Measurements from ENCODE around the gene PRUNE2.
"Not testable (repeated sequence)": the region's sequence is repeated elsewhere in the genome, so short reads cannot be mapped to it uniquely, and the experiment has no call there.

The PRUNE2 gene

DNA sequence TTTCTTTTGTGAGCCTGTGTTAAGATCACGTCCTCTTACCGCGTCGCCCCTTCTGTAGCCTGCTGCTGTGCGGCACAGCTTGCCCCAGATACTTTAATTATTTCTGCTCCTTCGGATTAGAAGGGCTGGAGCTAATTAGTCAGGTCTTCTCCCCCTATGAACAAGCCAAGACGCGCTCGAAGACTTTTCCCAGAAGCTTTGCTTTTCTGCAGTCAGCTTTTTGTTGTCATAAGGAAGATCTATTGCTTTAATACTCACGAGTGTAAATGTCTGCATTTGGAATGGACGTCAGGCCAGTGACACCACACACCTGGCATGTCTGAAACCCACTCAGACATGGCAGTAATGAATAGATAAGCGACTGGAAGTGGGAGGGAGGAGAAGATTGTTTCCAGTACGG lies 37.0 kb downstream of the PRUNE2 start:
- no peak for DNase-seq (ENCODE audit: low read depth)

DNA sequence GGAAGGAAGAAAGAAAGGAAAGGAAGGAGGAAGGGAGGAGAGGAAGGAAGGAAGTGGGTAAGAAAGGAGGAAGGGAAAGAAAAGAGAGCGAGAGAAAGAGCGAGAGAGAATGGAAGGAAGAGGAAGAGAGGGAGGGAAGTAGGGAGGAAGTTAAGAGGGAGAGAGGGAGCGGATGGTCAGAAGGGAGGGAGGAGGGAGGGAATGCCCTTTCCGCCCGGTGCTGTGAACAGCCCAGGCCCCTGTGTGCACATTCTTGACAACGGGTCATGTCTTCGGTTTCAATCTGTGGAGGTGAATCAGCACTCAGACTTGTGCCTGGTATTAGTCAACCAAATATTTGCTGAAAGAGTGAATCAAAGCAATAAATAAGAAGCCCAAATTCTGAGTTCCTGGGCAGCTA lies 39.2 kb downstream of the PRUNE2 start:
- DNase-seq (ENCODE audit: low read depth), result no peak

DNA sequence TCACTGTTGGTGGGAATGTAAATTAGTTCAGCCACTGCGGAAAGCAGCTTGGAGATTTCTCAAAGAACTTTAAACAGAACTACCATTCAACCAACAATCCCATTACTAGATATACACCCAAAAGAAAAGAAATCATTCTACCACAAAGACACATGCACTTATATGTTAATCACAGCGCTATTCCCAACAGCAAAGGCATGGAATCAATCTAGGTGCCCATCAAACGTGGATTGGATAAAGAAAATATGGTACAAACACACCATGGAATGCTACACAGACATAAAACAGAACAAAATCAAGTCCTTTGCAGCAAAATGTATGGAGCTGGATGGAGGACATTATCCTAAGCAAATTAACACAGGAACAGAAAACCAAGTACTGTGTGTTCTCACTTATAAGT lies 42.1 kb downstream of the PRUNE2 start:
- DNase-seq (ENCODE audit: low read depth), result no peak

DNA sequence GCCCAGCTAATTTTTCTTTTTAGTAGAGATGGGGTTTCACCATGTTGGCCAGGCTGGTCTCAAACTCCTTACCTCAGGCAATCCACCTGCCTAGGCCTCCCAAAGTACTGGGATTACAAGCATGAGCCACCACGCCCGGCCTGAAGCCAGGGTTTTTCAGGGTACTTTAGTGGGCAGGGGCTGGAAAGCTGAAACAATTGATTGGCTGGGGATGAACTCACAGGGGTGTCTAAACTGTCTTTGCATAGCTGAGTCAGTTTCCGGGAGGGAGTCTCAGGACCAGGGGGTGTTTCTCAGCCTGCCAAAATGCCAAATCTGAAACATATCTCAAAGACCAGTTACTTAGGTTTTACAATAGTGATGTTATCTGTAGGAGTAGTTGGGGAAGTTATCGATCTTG lies 46.1 kb downstream of the PRUNE2 start:
- DNase-seq (ENCODE audit: low read depth), result no peak

DNA sequence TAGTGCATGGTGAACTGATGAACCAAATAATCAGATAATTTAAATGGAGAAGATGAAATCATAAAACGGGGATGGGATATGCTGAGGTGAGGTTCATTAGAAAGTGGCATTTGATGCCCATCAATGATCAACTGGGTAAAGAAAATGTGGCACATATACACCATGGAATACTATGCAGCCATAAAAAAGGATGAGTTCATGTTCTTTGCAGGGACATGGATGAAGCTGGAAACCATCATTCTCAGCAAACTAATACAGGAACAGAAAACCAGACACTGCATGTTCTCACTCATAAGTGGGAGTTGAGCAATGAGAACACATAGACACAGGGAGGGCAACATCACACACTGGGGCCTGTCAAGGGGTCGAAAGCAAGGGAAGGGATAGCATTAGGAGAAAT lies 47.7 kb downstream of the PRUNE2 start:
- DNase-seq (ENCODE audit: low read depth), result not testable (repeated sequence)

DNA sequence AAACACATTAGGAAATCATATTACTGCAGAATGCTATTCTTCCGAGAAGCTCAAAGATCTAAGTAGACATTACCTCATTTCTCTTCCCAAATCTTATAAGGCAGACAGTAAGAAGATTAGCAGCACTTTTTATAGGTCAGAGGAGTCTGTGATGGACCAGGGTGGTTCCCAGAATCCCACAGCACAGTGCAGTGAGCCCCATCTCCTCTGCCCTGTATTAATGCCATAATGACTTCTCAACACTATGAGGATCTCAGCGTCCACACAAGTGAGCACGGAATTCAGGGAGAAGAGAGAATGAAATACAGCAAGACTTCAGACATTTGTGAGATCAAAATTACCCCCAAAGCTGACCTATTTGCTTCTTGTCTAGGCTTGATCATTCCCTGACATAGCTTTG lies 49.9 kb downstream of the PRUNE2 start:
- no peak for DNase-seq (ENCODE audit: low read depth)

DNA sequence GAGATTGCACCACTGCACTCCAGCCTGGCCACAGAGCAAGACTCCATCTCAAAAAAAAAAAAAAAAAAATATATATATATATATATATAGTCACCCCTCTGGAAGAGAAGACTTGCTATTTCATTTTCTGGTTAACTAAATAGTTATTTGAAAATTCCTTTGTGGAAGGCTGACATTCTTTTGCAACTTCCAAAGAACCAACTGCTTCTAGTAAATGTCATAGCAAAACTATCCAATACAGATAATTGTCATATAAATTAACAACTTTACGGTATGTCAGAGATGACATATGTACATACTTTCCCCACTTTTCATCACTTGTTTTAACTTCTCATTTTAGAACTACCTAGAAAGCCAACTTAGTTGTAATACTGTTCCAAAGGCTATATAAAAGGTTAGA lies 50.9 kb downstream of the PRUNE2 start:
- DNase-seq (ENCODE audit: low read depth), result no peak

DNA sequence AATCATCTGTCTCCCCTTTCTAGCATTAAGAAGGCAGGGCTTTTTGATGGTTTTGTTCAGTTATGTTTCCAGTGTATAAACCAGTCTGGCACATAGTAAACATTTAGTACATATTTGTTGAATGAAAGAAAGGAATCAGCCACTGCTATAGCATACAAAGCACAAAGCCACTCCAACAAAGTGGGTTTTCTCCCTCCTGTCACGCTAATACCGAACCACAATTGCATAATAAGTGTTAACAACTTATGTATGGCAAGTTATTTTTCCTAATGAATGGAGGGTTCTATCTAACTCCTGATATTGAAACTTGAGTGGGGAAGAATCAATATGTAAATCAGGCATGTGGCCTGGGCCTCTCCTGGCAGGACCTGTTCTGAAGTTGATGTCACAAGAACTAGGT lies 53.9 kb downstream of the PRUNE2 start:
- DNase-seq (ENCODE audit: low read depth), result no peak

DNA sequence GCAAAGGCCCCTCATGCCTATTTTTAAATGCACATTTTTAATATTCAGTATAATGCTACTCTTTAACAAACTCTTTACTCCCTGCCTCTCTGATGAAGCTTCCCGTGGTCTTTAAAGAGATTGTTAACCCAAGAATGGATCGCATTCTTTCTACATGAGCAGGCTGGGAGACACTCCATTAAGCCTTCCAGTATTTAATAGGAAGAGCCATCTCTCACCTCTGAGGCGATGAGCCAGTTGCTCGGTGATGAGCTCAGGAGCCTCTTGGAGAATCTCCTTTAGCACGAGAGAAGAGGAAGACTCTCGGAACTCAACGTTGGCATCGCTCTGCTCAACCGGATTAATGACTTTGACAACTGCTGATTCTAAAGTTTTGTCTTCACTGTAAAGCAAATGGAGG lies 59.6 kb downstream of the PRUNE2 start:
- DNase-seq (ENCODE audit: low read depth), result no peak

DNA sequence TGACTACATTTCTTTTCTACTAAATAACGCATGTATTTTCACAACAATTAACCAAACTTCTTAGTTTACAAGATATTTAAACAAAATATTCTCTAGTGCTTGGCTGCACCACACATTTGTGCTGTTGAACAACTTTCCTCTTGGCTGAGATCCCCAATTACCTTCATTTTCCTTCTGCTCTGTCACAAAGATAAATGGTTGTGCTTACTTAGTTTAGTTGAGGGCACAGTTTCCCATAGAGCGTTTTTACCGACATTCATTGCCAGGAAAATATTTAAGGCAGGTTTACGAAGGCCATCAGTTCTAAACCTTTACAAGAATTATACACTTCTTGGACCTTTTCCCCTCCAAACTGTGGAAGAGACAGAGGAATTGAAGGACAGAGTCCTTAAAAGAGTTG lies 60.7 kb downstream of the PRUNE2 start:
- DNase-seq (ENCODE audit: low read depth), result no peak

DNA sequence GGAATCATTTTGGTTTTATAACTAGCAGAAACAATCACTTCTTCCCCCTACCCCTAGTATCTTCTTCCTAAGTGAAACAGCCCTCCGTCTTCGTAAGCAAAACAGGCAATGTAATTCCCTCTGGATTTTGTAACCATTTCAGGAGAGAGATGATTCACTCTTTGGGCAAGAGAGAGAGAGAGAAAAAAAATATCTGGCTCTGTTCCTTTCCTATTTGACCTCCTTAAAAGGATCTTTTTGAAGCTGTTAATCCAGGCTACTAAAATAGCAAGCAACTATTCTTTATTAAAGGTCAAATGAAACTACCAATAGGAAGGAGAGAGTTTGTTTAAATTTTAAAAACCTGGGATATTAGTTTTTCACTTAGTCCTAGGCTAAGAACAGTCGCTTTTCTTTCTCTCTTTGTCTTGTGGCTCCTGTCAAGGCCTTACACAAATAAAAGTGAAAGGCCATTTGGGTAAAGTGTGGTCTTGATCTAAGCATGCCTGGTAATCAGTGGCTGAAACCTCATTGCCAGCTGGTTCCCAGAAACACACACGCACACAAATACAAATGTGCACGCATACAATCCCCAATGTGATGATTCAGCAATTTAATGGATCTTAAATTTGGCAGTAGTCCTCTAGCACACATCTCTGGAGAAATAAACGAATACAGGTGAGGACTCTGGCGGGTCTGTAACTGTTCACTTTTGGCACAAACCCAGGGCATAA lies 70.2 kb downstream of the PRUNE2 start:
- DNase-seq (ENCODE audit: low read depth), result no peak

DNA sequence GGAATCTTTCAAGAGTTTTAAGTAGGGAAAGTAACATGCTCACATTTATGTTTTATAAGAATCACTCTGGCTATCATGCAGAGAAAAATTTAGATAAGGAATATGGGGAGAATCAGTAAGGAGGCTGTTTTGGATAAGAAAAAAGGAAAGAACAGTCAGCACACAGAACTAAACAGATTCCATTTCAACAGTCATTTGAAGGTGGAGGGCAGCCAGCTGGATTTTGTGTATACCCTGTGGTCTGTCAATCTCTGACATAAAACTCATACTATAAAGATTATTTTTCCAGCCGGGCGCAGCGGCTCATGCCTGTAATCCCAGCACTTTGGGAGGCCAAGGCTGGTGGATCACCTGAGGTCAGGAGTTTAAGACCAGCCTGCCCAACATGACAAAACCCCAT lies 77.5 kb downstream of the PRUNE2 start:
- no peak for DNase-seq (ENCODE audit: low read depth)

DNA sequence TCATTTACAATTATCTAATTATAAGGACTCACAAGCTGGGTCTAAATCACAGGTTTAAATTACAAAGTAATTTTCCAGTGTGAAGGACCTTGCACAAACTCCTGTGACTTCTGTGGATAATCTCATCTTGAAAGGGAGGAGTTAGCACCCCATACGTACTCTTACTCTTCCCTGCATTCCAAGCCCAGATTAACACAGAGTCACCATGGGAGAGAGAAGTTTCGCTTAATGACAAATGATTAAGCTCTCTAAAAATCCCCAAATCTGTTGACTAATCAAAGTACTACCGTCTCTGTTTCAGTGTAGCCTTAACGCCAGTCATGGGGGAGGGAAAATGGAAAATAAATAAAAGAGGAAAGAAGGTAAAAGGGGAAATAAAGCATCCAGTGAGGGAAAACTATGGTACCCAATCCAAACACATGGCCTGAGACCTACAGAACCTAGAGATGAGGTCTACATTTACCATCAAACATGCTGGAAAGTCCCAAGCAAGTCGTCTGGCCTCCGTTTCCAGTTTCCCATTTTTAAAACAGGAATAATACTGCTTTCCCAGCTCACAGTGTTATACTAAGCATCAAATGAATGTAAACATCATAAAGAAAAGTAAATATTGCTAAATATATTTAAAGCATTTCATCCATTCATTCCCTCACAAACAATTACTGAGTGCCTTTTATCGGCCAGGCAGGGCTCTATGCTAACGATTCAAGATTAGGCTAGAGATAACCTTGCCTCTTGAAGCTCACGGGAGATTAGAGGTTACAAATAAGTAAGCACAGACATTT lies 78.4 kb downstream of the PRUNE2 start:
- DNase-seq (ENCODE audit: low read depth), result no peak

DNA sequence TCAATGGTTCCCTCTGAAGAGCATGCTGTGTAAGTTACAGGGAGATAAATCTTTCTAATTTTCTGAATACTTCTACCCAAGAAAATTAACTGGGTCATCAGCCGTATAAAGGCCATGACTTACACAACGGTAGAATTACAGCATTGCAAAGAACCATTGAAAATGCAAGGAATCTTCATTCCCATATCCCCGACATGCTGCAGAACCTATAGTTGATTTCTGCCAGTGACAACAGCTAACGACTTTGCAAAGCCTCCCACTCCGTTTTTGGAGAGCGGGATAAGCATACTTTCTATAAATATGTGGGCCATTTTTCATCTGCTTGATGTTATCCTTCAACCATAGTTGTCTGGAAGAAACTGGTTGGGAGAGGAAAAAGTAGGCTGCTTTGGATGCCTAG lies 85.5 kb downstream of the PRUNE2 start:
- no peak for DNase-seq (ENCODE audit: low read depth)

DNA sequence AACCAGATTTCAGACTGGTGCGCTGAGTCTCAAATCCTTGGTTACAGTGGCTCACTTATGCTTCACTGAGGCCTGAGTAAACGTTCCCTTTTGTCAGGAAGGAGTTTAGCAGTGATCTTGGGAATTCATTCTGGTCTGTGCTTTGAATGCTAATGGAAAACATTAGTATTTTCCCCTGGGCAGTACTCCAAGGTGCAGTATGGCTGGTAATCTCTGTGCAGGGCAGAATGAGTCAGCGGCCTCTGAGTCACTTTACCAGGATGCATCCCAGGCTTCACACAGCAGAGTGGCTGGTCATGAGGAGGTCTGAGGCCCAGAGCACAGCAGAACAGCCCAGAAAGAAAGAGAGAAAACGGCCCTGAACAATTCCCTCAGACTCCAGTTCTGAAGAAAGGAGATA lies 87.6 kb downstream of the PRUNE2 start:
- no peak for DNase-seq (ENCODE audit: low read depth)

DNA sequence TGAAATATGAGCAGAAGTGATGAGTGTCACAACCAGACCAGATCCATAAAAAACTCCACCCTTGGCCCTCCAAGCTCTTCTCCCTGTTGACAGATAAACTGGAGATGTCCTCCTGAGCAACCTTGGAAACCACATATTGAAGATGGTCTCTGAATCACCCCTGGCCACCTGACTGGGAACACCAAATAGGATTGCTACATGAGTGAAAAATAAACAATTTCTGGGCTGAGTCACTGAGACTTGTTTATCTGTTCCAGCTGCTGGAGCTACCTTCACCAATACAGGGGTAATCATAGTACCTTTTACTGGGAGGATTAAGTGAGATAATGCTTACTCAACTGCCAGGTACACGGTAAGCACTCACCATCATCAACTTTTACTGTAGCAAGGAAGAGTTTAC lies 88.4 kb downstream of the PRUNE2 start:
- DNase-seq (ENCODE audit: low read depth), result no peak

DNA sequence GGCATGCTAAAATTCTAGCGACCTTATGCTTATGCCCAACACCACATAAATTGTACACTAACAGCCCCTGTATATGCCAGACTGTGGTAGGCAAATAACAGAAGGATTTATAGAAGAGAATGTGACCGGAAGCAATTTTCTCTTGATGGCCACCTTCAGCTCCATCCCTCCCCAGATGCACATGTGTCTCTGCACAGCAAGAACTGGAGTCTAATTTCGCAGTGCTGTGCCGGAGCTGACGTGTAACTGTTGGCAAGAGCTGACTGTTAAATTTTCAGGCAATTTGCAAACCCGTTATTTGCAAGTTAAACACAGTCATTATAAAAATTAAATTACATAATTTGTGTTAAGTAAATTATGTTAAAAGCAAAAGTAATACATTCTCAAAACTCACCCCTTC lies 93.3 kb downstream of the PRUNE2 start:
- no peak for DNase-seq (ENCODE audit: low read depth)

DNA sequence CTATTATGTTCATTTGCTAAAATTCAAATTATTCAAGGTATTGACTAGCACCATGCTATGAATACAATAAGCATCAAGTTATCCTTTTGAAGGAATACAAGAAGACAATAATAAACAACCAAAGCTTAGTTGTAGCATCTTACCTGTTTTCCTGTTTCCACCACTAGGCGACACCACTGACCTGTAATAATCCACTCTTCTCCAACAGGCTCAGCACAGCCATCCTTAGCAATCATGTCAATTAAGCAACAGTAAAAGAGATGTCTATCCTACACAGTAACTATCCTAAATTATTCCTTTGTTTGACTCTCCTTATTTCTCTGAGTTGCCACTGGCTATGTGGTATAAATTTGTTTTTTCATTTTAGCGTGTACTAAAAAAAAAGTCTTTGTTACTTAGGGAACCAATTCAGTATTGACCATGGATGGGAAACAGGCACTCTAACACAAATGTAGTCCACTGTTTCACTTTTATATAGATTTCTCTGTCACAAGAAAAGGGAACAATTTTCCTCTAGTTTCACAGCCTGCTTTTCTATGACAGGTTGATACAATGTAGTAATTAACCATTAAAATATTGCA lies 95.4 kb downstream of the PRUNE2 start:
- no peak for DNase-seq (ENCODE audit: low read depth)

DNA sequence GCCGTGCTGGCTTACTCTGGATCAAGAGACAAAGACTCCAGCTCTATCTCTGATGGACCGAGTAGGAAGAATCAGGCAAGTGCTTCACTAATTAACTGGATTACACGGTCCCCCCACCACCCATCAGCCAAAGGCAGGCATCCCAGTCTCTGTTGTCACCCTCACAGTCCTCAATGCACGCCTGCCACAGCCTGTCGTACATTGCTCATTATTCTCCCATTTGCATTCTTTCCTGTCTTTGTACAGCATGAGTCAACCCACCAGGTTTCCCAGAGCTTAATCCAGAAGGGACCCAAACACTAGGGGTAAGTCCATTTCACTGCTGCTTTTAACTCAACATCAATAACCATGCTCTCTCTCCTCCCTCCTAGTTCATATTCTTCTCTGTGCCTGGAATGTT lies 97.3 kb downstream of the PRUNE2 start:
- no peak for DNase-seq (ENCODE audit: low read depth)

DNA sequence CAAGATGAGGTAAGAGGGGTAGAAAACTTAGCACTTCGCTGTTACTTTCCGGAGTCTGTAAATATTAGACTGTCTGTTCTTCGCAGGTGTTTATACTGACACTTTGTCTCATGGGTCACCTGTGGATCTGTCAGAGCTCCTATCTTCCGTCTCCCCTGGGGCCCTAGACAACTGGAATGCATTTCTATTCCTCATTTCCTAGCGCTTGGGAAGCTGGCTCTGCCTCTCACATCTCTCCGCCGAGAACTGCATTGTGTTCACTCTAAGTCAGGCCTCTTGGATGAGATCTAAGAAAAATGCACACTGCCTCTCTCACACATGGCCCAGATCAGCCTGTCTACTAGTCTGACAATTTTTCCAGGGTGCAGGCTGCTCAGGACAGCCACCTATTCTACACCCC lies 102.2 kb downstream of the PRUNE2 start:
- DNase-seq (ENCODE audit: low read depth), result no peak

DNA sequence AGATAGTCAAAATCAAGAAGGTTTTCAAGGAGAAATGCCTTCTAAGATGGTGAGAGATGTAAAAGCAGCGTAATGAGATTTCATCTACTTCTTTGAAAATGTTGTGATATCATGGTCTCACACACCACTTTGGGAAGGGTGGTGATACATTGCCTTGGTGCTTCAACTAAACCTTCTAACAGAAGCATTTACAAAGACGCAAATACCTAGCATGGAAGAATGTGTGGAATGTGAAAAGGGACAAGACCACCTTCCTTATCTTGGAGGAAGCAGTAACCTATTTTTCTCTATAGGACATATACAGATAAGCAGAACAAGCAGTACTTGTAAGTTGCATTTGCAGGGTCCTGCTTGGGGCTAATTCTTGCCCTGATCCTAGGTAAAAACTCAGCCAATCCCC lies 102.8 kb downstream of the PRUNE2 start:
- DNase-seq (ENCODE audit: low read depth), result no peak

DNA sequence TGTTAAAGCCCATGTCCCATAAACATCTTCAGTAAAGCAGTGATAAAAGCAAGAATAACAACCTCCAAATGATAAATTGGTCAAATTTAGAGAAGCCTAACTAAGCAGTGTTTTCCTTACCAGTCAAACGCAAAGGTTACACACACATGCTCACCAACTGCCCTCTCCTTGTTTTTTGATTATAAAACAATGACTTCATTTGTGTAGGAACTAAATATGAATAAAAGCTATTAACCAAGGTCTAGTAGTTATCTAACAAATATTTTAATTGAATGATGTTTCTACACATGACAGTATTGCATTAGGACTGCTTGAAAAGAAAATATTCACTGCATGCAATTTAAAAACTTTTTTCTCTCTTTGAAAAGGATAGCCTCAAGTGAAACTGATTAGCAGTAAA lies 105.0 kb downstream of the PRUNE2 start:
- DNase-seq (ENCODE audit: low read depth), result no peak

DNA sequence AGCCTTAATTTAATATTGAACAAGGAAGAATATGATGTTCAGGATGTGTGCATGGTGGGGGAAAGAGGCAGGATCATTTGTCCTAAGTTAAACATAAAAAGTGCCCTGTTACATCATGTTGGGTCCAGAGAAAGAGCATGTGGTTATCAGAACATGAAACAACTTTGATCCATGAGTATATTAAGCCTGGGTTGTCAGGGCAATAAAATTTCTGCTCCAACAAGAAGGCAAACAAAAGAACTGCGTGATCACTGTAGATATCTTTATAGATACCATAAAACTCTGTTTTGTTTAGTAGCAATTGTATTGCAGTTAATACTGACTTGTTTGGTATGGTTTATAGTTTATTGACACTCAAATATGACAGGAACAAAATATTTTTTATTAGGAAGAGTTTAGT lies 106.4 kb downstream of the PRUNE2 start:
- no peak for DNase-seq (ENCODE audit: low read depth)

DNA sequence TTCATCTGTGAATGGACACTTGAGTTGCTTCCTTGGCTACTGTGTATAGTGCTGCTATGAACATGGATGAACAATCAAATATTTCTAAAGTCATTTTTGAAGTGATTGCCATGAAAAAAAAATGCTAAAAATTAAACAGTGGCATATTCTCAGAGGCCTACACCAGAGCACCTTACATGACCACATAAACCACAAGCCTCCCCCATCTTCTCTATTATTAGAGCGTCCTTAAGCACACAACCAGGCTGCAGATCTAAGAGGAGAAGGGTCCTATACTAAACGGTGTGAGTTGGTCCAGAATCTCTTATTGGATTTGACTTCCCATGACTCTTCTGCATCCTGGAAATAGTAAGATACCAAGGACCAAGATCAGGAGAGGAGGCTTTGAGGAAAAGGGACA lies 107.4 kb downstream of the PRUNE2 start:
- no peak for DNase-seq (ENCODE audit: low read depth)

Data from stimulated activated CD8-positive, alpha-beta memory T cell treated with anti-CD3 and anti-CD28 coated beads, Interleukin-7, amount 100 ng/mL, for 24 hours (primary cell).